ENCODE data around the gene PRR30.

DNA sequence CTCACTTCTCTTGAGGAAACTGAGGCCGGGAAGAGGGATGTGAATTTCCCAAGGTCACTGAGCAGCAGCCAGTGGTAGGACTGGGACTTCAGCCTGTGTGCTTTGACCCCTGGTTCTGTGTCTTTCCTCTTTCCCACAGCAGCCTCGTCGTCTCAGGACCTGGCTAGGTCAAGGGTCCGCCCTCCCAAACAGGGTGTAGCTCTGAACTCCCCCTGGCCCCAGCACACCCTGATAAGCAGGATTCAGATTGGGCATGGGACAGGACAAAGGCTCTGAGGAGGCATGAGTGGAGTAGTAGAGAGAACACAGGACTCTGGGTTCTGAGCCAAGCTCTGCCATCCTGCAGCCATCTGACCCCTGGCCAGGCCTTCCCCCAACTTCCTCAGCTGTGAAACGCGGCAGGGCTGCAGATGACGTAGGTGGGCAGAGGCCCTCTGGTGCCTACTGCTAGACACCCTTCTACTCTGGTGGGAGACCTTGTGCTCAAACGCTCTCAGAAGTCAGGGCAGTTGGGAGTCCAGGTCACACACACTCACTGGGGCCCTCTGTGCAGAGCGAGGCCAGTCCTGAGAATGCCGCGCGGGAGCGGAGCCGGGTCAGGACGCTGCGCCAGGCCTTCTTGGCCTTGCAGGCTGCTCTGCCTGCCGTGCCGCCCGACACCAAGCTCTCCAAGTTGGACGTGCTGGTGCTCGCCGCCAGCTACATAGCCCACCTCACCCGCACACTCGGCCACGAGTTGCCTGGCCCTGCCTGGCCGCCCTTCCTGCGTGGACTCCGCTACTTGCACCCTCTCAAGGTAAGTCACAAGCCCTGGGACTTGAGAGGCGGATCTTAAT lies 10.6 kb upstream of the PRR30 start:
- TF ChIP-seq, protein P1, sequence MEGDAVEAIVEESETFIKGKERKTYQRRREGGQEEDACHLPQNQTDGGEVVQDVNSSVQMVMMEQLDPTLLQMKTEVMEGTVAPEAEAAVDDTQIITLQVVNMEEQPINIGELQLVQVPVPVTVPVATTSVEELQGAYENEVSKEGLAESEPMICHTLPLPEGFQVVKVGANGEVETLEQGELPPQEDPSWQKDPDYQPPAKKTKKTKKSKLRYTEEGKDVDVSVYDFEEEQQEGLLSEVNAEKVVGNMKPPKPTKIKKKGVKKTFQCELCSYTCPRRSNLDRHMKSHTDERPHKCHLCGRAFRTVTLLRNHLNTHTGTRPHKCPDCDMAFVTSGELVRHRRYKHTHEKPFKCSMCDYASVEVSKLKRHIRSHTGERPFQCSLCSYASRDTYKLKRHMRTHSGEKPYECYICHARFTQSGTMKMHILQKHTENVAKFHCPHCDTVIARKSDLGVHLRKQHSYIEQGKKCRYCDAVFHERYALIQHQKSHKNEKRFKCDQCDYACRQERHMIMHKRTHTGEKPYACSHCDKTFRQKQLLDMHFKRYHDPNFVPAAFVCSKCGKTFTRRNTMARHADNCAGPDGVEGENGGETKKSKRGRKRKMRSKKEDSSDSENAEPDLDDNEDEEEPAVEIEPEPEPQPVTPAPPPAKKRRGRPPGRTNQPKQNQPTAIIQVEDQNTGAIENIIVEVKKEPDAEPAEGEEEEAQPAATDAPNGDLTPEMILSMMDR (IDR thresholded peaks at IDR 0.05): no peak
- TF ChIP-seq POLR2A (IDR thresholded peaks at IDR 0.05) (no peak), POLR2AphosphoS5 (IDR thresholded peaks at IDR 0.05) (no peak)

Measured in gastroesophageal sphincter (tissue), 3 donors.